NK-92 treated with Interleukin-12 subunit alpha and Interleukin-12 subunit beta, amount 100 ng/mL, for 24 hours (cell line): ENCODE data around the gene ODAD3.
"Not testable (repeated sequence)": the region's sequence is repeated elsewhere in the genome, so short reads cannot be mapped to it uniquely, and the experiment has no call there.

ENCODE experiments used
- DNase-seq: peaks from one replicate; lab custom pipeline; 2025; lab: John Stamatoyannopoulos, UW

The ODAD3 gene

GRCh38 chr19:11405846-11406643 is 28.9 kb downstream of the ODAD3 start:
- DNase-seq, result no peak

GRCh38 chr19:11404588-11405222 is 30.2 kb downstream of the ODAD3 start:
- DNase-seq, result no peak

- DNase-seq, result no peak
Measured at GRCh38 chr19:11401808-11402543, 32.9 kb downstream of the ODAD3 start.

- no peak for DNase-seq
Measured at GRCh38 chr19:11400798-11401197, 34.1 kb downstream of the ODAD3 start.

- no peak for DNase-seq
Measured at GRCh38 chr19:11399667-11400066, 35.3 kb downstream of the ODAD3 start.

GRCh38 chr19:11397089-11397610 is 37.8 kb downstream of the ODAD3 start:
- DNase-seq, result no peak

- no peak for DNase-seq
Measured at GRCh38 chr19:11390933-11391680, 43.8 kb downstream of the ODAD3 start.

- DNase-seq, result no peak
Measured at GRCh38 chr19:11390359-11390758, 44.6 kb downstream of the ODAD3 start.

- DNase-seq, result no peak
Measured at GRCh38 chr19:11387162-11388034, 47.5 kb downstream of the ODAD3 start.

GRCh38 chr19:11384778-11385129 is 50.2 kb downstream of the ODAD3 start:
- no peak for DNase-seq

- DNase-seq, result no peak
Measured at GRCh38 chr19:11383706-11384048, 51.2 kb downstream of the ODAD3 start.

- DNase-seq, result no peak
Measured at GRCh38 chr19:11382898-11383705, 51.8 kb downstream of the ODAD3 start.

GRCh38 chr19:11380653-11381537 is 54.0 kb downstream of the ODAD3 start:
- peak; percentile 98 for DNase-seq

GRCh38 chr19:11379857-11380350 is 55.0 kb downstream of the ODAD3 start:
- DNase-seq, result no peak

GRCh38 chr19:11379269-11379845 is 55.6 kb downstream of the ODAD3 start:
- DNase-seq, result not testable (repeated sequence)

GRCh38 chr19:11378319-11379189 is 56.4 kb downstream of the ODAD3 start:
- no peak for DNase-seq

- no peak for DNase-seq
Measured at GRCh38 chr19:11377756-11378155, 57.2 kb downstream of the ODAD3 start.

- no peak for DNase-seq
Measured at GRCh38 chr19:11377237-11377636, 57.7 kb downstream of the ODAD3 start.
